HepG2 (cell line): Measurements from ENCODE around the gene FETUB. TPM values are rescaled to one million over a fixed set of nuclear protein-coding genes. Genes with fewer than 3 reads are reported as not detected.
A peak's percentile ranks its signal among the peaks of the same experiment; 100 is the strongest.

Experiments
- ARNT ChIP-seq: fragments of 450-650 bp; IDR thresholded peaks from 2 replicates; pipeline ENCODE4 v1.6.1; 2017
- CBX5 ChIP-seq: sonication (generic); formaldehyde crosslinking; IDR thresholded peaks from 2 replicates; pipeline ENCODE4 v1.4.0; 2020; ENCODE audit warnings: missing genetic modification reagents, borderline replicate concordance
- CEBPG ChIP-seq: IDR thresholded peaks from 2 replicates; pipeline ENCODE4 v1.6.1; 2016
- ELF1 ChIP-seq: sonication (generic); formaldehyde crosslinking; IDR thresholded peaks from 2 replicates; pipeline ENCODE4 v1.4.0; 2020; ENCODE audit warnings: missing genetic modification reagents
- HDAC2 ChIP-seq: sonication (generic); formaldehyde crosslinking; IDR thresholded peaks from 2 replicates; pipeline ENCODE4 v1.4.0; 2020; ENCODE audit warnings: missing genetic modification reagents
- HHEX ChIP-seq: IDR thresholded peaks from 2 replicates; pipeline ENCODE4 v1.6.1; 2016; ENCODE audit warnings: control low read depth
- HNF4G ChIP-seq, 2 experiments: sonication (generic) in 1 of 2; formaldehyde crosslinking in 1 of 2; IDR thresholded peaks; 2 replicates each; pipeline versions ENCODE4 v1.4.0 to v1.6.1; 2011 to 2020; ENCODE audit warnings: borderline replicate concordance in 2 of 2, low read depth in 2 of 2, mild to moderate bottlenecking in 2 of 2, low read length in 1 of 2, missing genetic modification reagents in 1 of 2, moderate library complexity in 1 of 2
- PAXIP1 ChIP-seq: sonication (generic); formaldehyde crosslinking; conservative IDR thresholded peaks from 2 replicates; pipeline ENCODE4 v1.4.0; 2020; ENCODE audit warnings: mild to moderate bottlenecking, missing genetic modification reagents, moderate library complexity
- PBX3 ChIP-seq: sonication (generic); formaldehyde crosslinking; IDR thresholded peaks from 2 replicates; pipeline ENCODE4 v1.8.1; 2023; ENCODE audit warnings: missing genetic modification reagents, inconsistent platforms, borderline replicate concordance
- SOX13 ChIP-seq, 3 experiments: fragments of 450-650 bp in 1 of 3; sonication (generic) in 1 of 3; formaldehyde crosslinking in 1 of 3; IDR thresholded peaks in 2 of 3; conservative IDR thresholded peaks in 1 of 3; 2 replicates each; pipeline versions ENCODE4 v1.5.0 to v1.6.1; 2016 to 2020; ENCODE audit warnings: antibody characterized with exemption in 1 of 3, mild to moderate bottlenecking in 1 of 3, missing compliant biosample characterization in 1 of 3, missing genetic modification reagents in 1 of 3, moderate library complexity in 1 of 3
- SP140L ChIP-seq: sonication (generic); formaldehyde crosslinking; IDR thresholded peaks from 2 replicates; pipeline ENCODE4 v1.4.0; 2020; ENCODE audit warnings: missing genetic modification reagents, borderline replicate concordance
- ZBED4 ChIP-seq: sonication (generic); formaldehyde crosslinking; IDR thresholded peaks from 2 replicates; pipeline ENCODE4 v1.4.0; 2020; ENCODE audit warnings: missing genetic modification reagents, borderline replicate concordance
- ZBTB49 ChIP-seq: sonication (generic); formaldehyde crosslinking; IDR thresholded peaks from 2 replicates; pipeline ENCODE4 v1.4.0; 2020; ENCODE audit warnings: missing genetic modification reagents, borderline replicate concordance
- ZFP37 ChIP-seq: sonication (generic); formaldehyde crosslinking; IDR thresholded peaks from 2 replicates; pipeline ENCODE4 v1.4.0; 2020; ENCODE audit warnings: missing genetic modification reagents, borderline replicate concordance
- ZNF232 ChIP-seq: sonication (generic); formaldehyde crosslinking; IDR thresholded peaks from 2 replicates; pipeline ENCODE4 v1.4.0; 2020; ENCODE audit warnings: missing genetic modification reagents, borderline replicate concordance
- ZNF292 ChIP-seq: sonication (generic); formaldehyde crosslinking; IDR thresholded peaks from 2 replicates; pipeline ENCODE4 v1.8.1; 2022; ENCODE audit warnings: mild to moderate bottlenecking, low read depth, missing genetic modification reagents, borderline replicate concordance
- ZNF543 ChIP-seq: sonication (generic); formaldehyde crosslinking; IDR thresholded peaks from 2 replicates; pipeline ENCODE4 v1.4.0; 2020; ENCODE audit warnings: mild to moderate bottlenecking, missing genetic modification reagents
- ZNF879 ChIP-seq: sonication (generic); formaldehyde crosslinking; IDR thresholded peaks from 2 replicates; pipeline ENCODE4 v1.8.1; 2023; ENCODE audit warnings: missing genetic modification reagents
- polyA plus RNA-seq, 8 experiments: library from polyadenylated mRNA; depleted of rRNA in 3 of 8; stranded (reverse) in 7 of 8; unstranded in 1 of 8; fragments of >200 nt; fragmentation: Illumina TruSeq in 4 of 8; extraction: Trizol in 4 of 8; gene quantifications; 2 replicates each; pipeline versions ENCODE4 v1.2.1 to v1.2.3, GENCODE V29; 2011 to 2016; ENCODE audit warnings: low read depth in 4 of 8, missing spikeins in 1 of 8, mixed read lengths in 1 of 8; ENCODE audit not compliant: insufficient read depth in 1 of 8
- total RNA-seq, 5 experiments: library from RNA; depleted of rRNA; stranded (reverse); fragments of >200 nt; fragmentation: Illumina TruSeq; extraction: Trizol; gene quantifications; 2 replicates each; pipeline ENCODE4 v1.2.3, GENCODE V29; 2016; ENCODE audit warnings: low read depth in 1 of 5

Gene FETUB
- total and polyA plus RNA-seq, 2 of the 13 experiments (the other 11 are each of a cell fraction or from before 2014, with no cell fraction given) = 2.1 to 4.4 TPM

GRCh38 chr3:186665625-186666188 lies 25.5 kb downstream of the FETUB start, which contains the start of gene HRG (continued):
- TF ChIP-seq ZNF543 (CRISPR knock-in tag) (no peak), SOX13 (IDR thresholded peaks at IDR 0.05) (no peak), SOX13 (CRISPR knock-in tag; conservative IDR thresholded peaks at IDR 0.05 in 1 of 2, IDR thresholded peaks at IDR 0.05 in 1 of 2) (peak in 1 of 2 experiments; percentile 28; a peak in 1 of 4 replicates), HNF4G (IDR thresholded peaks at IDR 0.05; ENCODE audit: borderline replicate concordance, low read depth, low read length) (0 out of 2 replicates have a peak, but pooled peaks have one; percentile 12), HNF4G (CRISPR knock-in tag; IDR thresholded peaks at IDR 0.05; ENCODE audit: borderline replicate concordance, low read depth) (no peak), ELF1 (CRISPR knock-in tag) (no peak), CBX5 (CRISPR knock-in tag) (no peak), ZNF879 (no peak), ZNF232 (no peak), PAXIP1 (CRISPR knock-in tag) (peak; percentile 77), CEBPG (peak; percentile 42; the same call in 1 of the 2 replicates), HHEX (CRISPR knock-in tag) (0 out of 2 replicates have a peak, but pooled peaks have one; percentile 21), ZBED4 (CRISPR knock-in tag) (no peak), SP140L (CRISPR knock-in tag) (no peak), HDAC2 (0 out of 2 replicates have a peak, but pooled peaks have one; percentile 42), PBX3 (CRISPR knock-in tag) (no peak), ZBTB49 (CRISPR knock-in tag) (no peak), ARNT (no peak), ZNF292 (CRISPR knock-in tag) (no peak), ZFP37 (CRISPR knock-in tag) (no peak)
